GM12878 (cell line): Measurements from ENCODE around the gene P4HA2. TPM values are rescaled to one million over a fixed set of nuclear protein-coding genes. Genes with fewer than 3 reads are reported as not detected.

Source experiments
- ATAC-seq: fragments of 200-7000 bp; cut with Tn5 transposase; 3 replicates; pipeline ENCODE4 v1.9.1; 2020; ENCODE audit warnings: mild to moderate bottlenecking, moderate library complexity
- BruUV-seq: library from RNA; stranded (reverse); fragments of 400-500 nt; replicated peaks from 2 replicates; lab custom pipeline; 2021; lab: Mats Ljungman, UMichigan
- CTCF ChIA-PET: fragments of 300-600 bp; sonication (Branson Sonifier 250); formaldehyde crosslinking; extraction: SDS; loops from one replicate; lab custom pipeline; 2021; ENCODE audit warnings: inconsistent platforms; lab: Yijun Ruan, JAX
- POLR2A ChIA-PET: fragments of 350-600 bp; formaldehyde crosslinking; extraction: SDS; loops from one replicate; lab custom pipeline; 2021; ENCODE audit warnings: inconsistent platforms; lab: Charles Lee
- RAD21 ChIA-PET: fragments of 300-600 bp; sonication (Branson Sonifier 250); formaldehyde crosslinking; loops from one replicate; lab custom pipeline; 2023; ENCODE audit warnings: antibody characterized with exemption; ENCODE audit not compliant: unreplicated experiment; lab: Charles Lee
- SMC1A ChIA-PET: fragments of 300-600 bp; sonication (Branson Sonifier 250); formaldehyde crosslinking; loops from one replicate; lab custom pipeline; 2023; ENCODE audit not compliant: unreplicated experiment, uncharacterized antibody; lab: Charles Lee
- DNase-seq: peaks from one replicate; pipeline ENCODE4 v3.0.0-alpha.2; 2011; ENCODE audit warnings: low read depth, low spot score
- FAIRE-seq: peaks from 3 replicates; lab custom pipeline; 2011; peaks lifted over from hg19 to GRCh38; lab: Jason Lieb, UNC
- H2AFZ ChIP-seq: 2 replicates; pipeline ENCODE4 v1.6.0; 2011; ENCODE audit warnings: low read depth, low read length, control low read depth; ENCODE audit not compliant: control insufficient read depth
- H3K27ac ChIP-seq: 2 replicates; pipeline ENCODE4 v1.5.1; 2011; ENCODE audit warnings: control low read depth; ENCODE audit not compliant: control insufficient read depth, insufficient read depth
- H3K27me3 ChIP-seq, 2 experiments: replicated peaks in 1 of 2; 2 replicates each; pipeline versions ENCODE4 v1.6.0 to v1.6.1; 2011; ENCODE audit warnings: low read length in 1 of 2; ENCODE audit not compliant: control insufficient read depth in 2 of 2, insufficient read depth in 2 of 2
- H3K36me3 ChIP-seq, 2 experiments: 2 replicates each; pipeline ENCODE4 v1.5.1; 2011; ENCODE audit warnings: low read length in 1 of 2; ENCODE audit not compliant: control insufficient read depth in 2 of 2, insufficient read depth in 2 of 2
- H3K4me1 ChIP-seq: 2 replicates; pipeline ENCODE4 v1.6.1; 2011; ENCODE audit warnings: mild to moderate bottlenecking, low read length, moderate library complexity, mixed read lengths; ENCODE audit not compliant: control insufficient read depth, insufficient read depth
- H3K4me2 ChIP-seq: 2 replicates; pipeline ENCODE4 v1.6.0; 2011; ENCODE audit warnings: control low read depth; ENCODE audit not compliant: control insufficient read depth, insufficient read depth
- H3K4me3 ChIP-seq: fragments of 200-600 bp; sonication (generic); 2 replicates; pipeline ENCODE4 v1.5.1; 2016
- H3K79me2 ChIP-seq: 2 replicates; pipeline ENCODE4 v1.6.0; 2011; ENCODE audit warnings: low read length; ENCODE audit not compliant: control insufficient read depth, insufficient read depth
- H3K9ac ChIP-seq: 2 replicates; pipeline ENCODE4 v1.8.0; 2011; ENCODE audit warnings: low read length, control low read depth, mixed read lengths; ENCODE audit not compliant: control insufficient read depth, insufficient read depth
- H3K9me3 ChIP-seq: replicated peaks from 3 replicates; pipeline ENCODE4 v1.5.1; 2011; ENCODE audit warnings: mild to moderate bottlenecking, low read length; ENCODE audit not compliant: control insufficient read depth, insufficient read depth
- H4K20me1 ChIP-seq: 2 replicates; pipeline ENCODE4 v1.6.0; 2011; ENCODE audit not compliant: control insufficient read depth, insufficient read depth
- EP300 ChIP-seq, 2 experiments: fragments of 150-350 bp in 1 of 2; IDR thresholded peaks; 2 replicates each; pipeline ENCODE4 v1.6.1; 2011 to 2012; ENCODE audit warnings: low read depth in 2 of 2, low read length in 2 of 2, borderline replicate concordance in 1 of 2, improper control_type of control experiment in 1 of 2, inconsistent platforms in 1 of 2; ENCODE audit not compliant: control insufficient read depth in 1 of 2
- SPI1 ChIP-seq: IDR thresholded peaks from 2 replicates; pipeline ENCODE4 v1.6.1; 2011; ENCODE audit warnings: low read depth, mild to moderate bottlenecking, low read length, moderate library complexity, borderline replicate concordance; ENCODE audit not compliant: insufficient read depth
- WGBS: methylation state at CpG from one replicate; pipeline ENCODE4 v1.1.6; 2016; ENCODE audit warnings: low lambda C conversion rate; ENCODE audit not compliant: insufficient replicate concordance, insufficient coverage; ENCODE audit errors: missing lambda C conversion rate; 5-methylcytosine and 5-hydroxymethylcytosine counted together
- in situ Hi-C: fragments of 300-500 bp; cut with MboI; formaldehyde crosslinking; loops from 9 replicates; pipeline ENCODE4 v1.14.3; 2018; ENCODE audit warnings: mixed read lengths
- intact Hi-C: fragments of 100-400 bp; cut with micrococcal nuclease; formaldehyde crosslinking; loops from one replicate; pipeline ENCODE4 v1.14.2; 2022; ENCODE audit not compliant: unreplicated experiment
- polyA plus RNA-seq, 11 experiments: library from polyadenylated mRNA; depleted of rRNA in 4 of 11; unstranded in 6 of 11; stranded (reverse) in 5 of 11; fragments of >200 nt; fragmentation: Nextera tagmentation in 4 of 11; fragmentation: Illumina TruSeq in 1 of 11; extraction: Ambion mirVana in 4 of 11; extraction: Trizol in 1 of 11; gene quantifications; 1 replicate in 1 of 11; 2 replicates in 10 of 11; pipeline versions ENCODE4 v1.2.1 to v1.2.3, GENCODE V29; 2011 to 2016; ENCODE audit warnings: inconsistent platforms in 2 of 11, missing spikeins in 2 of 11, low read depth in 1 of 11
- total RNA-seq, 4 experiments: library from RNA; depleted of rRNA in 3 of 4; stranded (reverse); fragments of >200 nt in 3 of 4; fragmentation: Illumina TruSeq in 1 of 4; extraction: Trizol in 1 of 4; gene quantifications; 2 replicates each; pipeline versions ENCODE4 v1.2.1 to v1.2.3, GENCODE V29; 2013 to 2021
- TF ChIP-seq, protein P1 (sequence below): fragments of 450-650 bp; IDR thresholded peaks from 2 replicates; pipeline ENCODE4 v1.6.1; 2017; ENCODE audit warnings: mild to moderate bottlenecking, moderate library complexity

Gene P4HA2
- total and polyA plus RNA-seq, 10 of the 15 experiments (the other 5 are each of a cell fraction or from before 2014, with no cell fraction given), result 4.7 to 10.9 (median 7.5) TPM

DNA sequence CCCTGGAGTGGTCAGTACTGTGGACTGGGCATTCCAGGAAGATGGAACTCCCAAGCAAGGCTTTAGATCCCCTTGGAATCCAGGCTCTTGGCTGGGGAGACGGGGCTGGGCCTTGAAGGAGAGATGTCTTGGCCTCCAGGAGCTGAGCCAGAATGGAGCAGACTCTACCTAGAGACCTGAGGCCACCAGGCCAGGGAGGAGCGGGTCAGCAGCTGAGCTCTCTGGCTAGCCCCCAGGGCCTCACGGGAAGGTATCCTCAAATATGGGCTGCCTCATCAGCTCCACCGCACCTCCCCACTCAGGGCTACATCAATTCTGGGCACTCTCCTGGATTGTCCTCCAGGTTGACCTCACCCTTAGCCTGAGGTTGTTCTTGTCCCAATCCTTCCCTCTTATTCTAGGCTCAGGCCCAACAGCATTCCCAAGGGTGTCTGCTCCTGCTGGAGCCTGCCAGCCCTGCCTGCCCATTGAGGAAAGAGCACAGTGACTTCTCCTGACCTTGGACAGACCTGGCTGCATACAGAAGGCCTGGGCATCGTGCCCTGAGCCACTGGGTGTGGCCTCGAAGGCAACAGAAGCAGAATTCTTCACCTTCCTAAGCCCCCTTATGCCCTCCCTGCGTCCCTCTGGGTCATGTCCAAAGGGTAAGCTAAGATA is 26.8 kb upstream of the P4HA2 start:
- H3K27me3 ChIP-seq, result peaks cover 2 to 7% of the 10 kb centered on the region in 2 experiments
- no peaks in the 10 kb centered on the region for H3K4me1 ChIP-seq
- H3K36me3 ChIP-seq, result no peaks in the 10 kb centered on the region
- no peaks in the 10 kb centered on the region for H3K9me3 ChIP-seq
- no peaks in the 10 kb centered on the region for H4K20me1 ChIP-seq
- H3K4me3 ChIP-seq, result no peak overlapping the region
- ChIA-PET CTCF (interaction anchor here (1.2 to 8.7 kb wide), 3 partner anchors 15 to 64 kb away, joined by 3 to 74 read pairs (median 3); no protein-coding TSS in a partner anchor), SMC1A (interaction anchor here (1.4 kb wide), 1 partner anchor 38 kb away, joined by 4 read pairs; no protein-coding TSS in a partner anchor)
- H3K27ac ChIP-seq, result no peak overlapping the region
- FAIRE-seq, result no peak
- TF ChIP-seq SPI1 (no peak), EP300 (IDR thresholded peaks at IDR 0.05; ENCODE audit: borderline replicate concordance in 1 of 2, control insufficient read depth in 1 of 2, low read depth in 2 of 2, low read length in 2 of 2) (no peak)
- TF ChIP-seq, protein P1, sequence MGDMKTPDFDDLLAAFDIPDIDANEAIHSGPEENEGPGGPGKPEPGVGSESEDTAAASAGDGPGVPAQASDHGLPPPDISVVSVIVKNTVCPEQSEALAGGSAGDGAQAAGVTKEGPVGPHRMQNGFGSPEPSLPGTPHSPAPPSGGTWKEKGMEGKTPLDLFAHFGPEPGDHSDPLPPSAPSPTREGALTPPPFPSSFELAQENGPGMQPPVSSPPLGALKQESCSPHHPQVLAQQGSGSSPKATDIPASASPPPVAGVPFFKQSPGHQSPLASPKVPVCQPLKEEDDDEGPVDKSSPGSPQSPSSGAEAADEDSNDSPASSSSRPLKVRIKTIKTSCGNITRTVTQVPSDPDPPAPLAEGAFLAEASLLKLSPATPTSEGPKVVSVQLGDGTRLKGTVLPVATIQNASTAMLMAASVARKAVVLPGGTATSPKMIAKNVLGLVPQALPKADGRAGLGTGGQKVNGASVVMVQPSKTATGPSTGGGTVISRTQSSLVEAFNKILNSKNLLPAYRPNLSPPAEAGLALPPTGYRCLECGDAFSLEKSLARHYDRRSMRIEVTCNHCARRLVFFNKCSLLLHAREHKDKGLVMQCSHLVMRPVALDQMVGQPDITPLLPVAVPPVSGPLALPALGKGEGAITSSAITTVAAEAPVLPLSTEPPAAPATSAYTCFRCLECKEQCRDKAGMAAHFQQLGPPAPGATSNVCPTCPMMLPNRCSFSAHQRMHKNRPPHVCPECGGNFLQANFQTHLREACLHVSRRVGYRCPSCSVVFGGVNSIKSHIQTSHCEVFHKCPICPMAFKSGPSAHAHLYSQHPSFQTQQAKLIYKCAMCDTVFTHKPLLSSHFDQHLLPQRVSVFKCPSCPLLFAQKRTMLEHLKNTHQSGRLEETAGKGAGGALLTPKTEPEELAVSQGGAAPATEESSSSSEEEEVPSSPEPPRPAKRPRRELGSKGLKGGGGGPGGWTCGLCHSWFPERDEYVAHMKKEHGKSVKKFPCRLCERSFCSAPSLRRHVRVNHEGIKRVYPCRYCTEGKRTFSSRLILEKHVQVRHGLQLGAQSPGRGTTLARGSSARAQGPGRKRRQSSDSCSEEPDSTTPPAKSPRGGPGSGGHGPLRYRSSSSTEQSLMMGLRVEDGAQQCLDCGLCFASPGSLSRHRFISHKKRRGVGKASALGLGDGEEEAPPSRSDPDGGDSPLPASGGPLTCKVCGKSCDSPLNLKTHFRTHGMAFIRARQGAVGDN, result no peak
- TF ChIP-seq, all 136 proteins: peak for 0
- Histone ChIP-seq H3K4me2 (no peak overlapping the region), H2AFZ (no peak overlapping the region), H3K9ac (no peak overlapping the region), H3K79me2 (no peaks in the 10 kb centered on the region)
- in situ Hi-C loops (no loop called here), intact Hi-C loops (no loop called here)
- no peak for ATAC-seq
- RAD21 ChIA-PET, result interaction anchor here (1.2 to 1.5 kb wide), 2 partner anchors 10 to 115 kb away, joined by 3 to 4 read pairs; partner anchors contain the start of gene SLC22A5
- POLR2A ChIA-PET, result no interaction called here
- WGBS, result 26% methylated on average over 7 of the region's 7 CpGs
- no peak for DNase-seq
- BruUV-seq, result no TSS peak
